Ectodermal cell (in vitro differentiated cells): ENCODE measurements around the gene LRRFIP1.
"Not testable (repeated sequence)": the region's sequence is repeated elsewhere in the genome, so short reads cannot be mapped to it uniquely, and the experiment has no call there.

Source experiments
- H3K27ac ChIP-seq: 2 replicates; pipeline ENCODE4 v1.7.0; 2013; ENCODE audit warnings: mild to moderate bottlenecking, low read depth, low read length; ENCODE audit not compliant: insufficient read depth, poor library complexity, severe bottlenecking
- H3K27me3 ChIP-seq: 2 replicates; pipeline ENCODE4 v1.7.0; 2013; ENCODE audit warnings: mild to moderate bottlenecking, low read length; ENCODE audit not compliant: insufficient read depth, control insufficient read depth, poor library complexity, severe bottlenecking
- H3K36me3 ChIP-seq: one replicate; pipeline ENCODE4 v1.7.0; 2013; ENCODE audit warnings: low read length; ENCODE audit not compliant: control insufficient read depth, insufficient read depth
- H3K4me1 ChIP-seq: one replicate; pipeline ENCODE4 v1.7.0; 2013; ENCODE audit warnings: low read length; ENCODE audit not compliant: control insufficient read depth, insufficient read depth
- H3K4me3 ChIP-seq: 2 replicates; pipeline ENCODE4 v1.7.0; 2013; ENCODE audit warnings: low read depth, low read length, control low read depth; ENCODE audit not compliant: insufficient read depth
- H3K9me3 ChIP-seq: 2 replicates; pipeline ENCODE4 v1.7.0; 2013; ENCODE audit warnings: mild to moderate bottlenecking, low read length, moderate library complexity; ENCODE audit not compliant: control insufficient read depth
- WGBS, 2 experiments: methylation state at CpG; one replicate each; pipeline ENCODE4 v1.1.7; 2013; ENCODE audit warnings: missing lambda C conversion rate in 2 of 2; 5-methylcytosine and 5-hydroxymethylcytosine counted together

Gene LRRFIP1

DNA sequence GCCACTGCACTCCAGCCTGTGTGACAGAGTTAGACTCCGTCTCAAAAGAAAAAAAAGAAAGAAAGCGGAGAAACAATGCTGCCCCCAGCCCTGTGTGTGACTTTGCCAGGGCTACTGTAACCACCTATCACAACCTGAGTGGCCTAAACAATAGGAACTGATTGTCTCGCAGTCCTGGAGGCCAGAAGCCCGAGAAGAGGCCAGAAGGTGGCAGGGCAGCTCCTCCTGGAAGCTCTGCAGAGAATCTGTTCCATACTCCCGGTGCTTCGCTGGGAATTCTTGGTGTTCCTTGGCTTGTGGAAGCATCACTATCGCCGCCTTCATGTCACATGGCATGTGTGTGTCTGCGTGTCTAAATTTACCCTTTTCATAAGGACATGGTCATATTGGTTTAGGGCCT lies 22.4 kb upstream of the LRRFIP1 start:
- Histone ChIP-seq H3K27me3 (no peaks in the 10 kb centered on the region), H3K36me3 (no peaks in the 10 kb centered on the region), H3K9me3 (no peaks in the 10 kb centered on the region), H3K27ac (no peak overlapping the region), H3K4me1 (peaks cover 6% of the 10 kb centered on the region), H3K4me3 (no peak overlapping the region)
- 88 to 93% methylated on average over 9 of the region's 9 CpGs for WGBS, 2 experiments

DNA sequence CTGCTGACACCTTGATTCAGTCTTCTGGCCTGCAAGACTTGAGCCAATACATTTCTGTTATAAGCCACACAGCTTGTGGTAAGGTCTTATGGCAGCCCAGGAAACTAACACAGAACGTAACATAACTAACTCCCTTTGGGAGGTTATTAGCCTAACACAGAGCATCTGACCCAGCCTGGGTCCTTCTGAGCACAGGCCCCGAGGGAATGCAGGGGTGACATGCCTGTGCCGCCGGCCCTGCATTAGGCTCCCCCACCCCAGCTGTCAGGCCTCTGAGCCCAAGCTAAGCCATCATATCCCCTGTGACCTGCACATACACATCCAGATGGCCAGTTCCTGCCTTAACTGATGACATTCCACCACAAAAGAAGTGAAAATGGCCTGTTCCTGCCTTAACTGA lies 20.9 kb upstream of the LRRFIP1 start:
- not testable (repeated sequence) for H3K27ac ChIP-seq, H3K27me3 ChIP-seq, H3K4me1 ChIP-seq, H3K36me3 ChIP-seq, H3K4me3 ChIP-seq, H3K9me3 ChIP-seq
- 95 to 99% methylated on average over 4 of the region's 4 CpGs for WGBS, 2 experiments

DNA sequence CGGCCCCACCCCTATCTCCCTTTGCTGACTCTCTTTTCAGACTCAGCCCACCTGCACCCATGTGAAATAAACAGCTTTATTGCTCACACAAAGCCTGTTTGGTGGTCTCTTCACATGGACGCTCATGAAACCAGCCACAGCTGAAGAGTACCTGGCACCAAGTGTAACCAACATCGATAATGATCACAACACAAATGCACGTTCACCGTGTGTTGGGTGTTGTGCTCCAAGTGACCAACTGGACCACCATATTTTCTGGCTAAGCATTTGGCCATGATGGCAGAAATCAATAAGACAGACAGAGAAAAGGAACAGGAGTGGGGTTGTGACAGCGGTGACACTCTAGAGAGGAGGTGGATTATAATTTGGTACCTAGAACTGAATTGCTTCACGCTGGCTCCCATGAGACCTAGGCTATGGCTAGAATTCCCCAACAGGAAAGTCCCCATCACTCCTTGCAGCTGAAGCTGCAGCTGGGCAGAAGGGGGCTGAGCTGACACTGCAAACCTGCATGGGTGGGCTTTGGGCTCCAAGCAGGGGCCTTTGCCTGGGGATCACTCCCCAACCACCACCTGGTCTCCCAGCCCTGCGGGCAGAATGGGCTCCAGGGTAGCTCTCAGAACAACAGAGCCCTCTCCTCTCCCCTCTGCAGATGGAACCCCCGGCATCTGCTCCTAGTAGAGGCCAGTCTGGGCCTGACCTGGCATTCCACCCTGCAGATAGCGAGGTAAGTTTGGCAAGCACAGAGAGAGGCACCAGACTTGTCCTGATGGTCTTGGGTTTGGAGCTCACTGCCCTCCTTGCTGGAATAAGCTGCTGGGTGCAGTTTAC lies 14.6 kb upstream of the LRRFIP1 start:
- no peak overlapping the region for H3K4me3 ChIP-seq
- WGBS, 2 experiments: 86 to 90% methylated on average over 10 of the region's 10 CpGs
- no peak overlapping the region for H3K27ac ChIP-seq
- no peaks in the 10 kb centered on the region for H3K36me3 ChIP-seq
- H3K27me3 ChIP-seq: peaks cover 3% of the 10 kb centered on the region
- no peaks in the 10 kb centered on the region for H3K9me3 ChIP-seq
- peaks cover 11% of the 10 kb centered on the region for H3K4me1 ChIP-seq

- Histone ChIP-seq H3K4me3 (no peak overlapping the region), H3K27ac (no peak overlapping the region), H3K9me3 (no peaks in the 10 kb centered on the region), H3K4me1 (peaks cover 11% of the 10 kb centered on the region), H3K27me3 (peaks cover 3% of the 10 kb centered on the region), H3K36me3 (no peaks in the 10 kb centered on the region)
Measured at GRCh38 chr2:237613679-237614078, 13.7 kb upstream of the LRRFIP1 start.

- Histone ChIP-seq H3K9me3 (no peaks in the 10 kb centered on the region), H3K36me3 (no peaks in the 10 kb centered on the region), H3K4me3 (no peak overlapping the region), H3K27ac (no peak overlapping the region), H3K27me3 (peaks cover 3% of the 10 kb centered on the region), H3K4me1 (peaks cover 11% of the 10 kb centered on the region)
- 48% methylated on average over 9 of the region's 9 CpGs for WGBS, 2 experiments
Measured at GRCh38 chr2:237614151-237614720, 13.2 kb upstream of the LRRFIP1 start.

DNA sequence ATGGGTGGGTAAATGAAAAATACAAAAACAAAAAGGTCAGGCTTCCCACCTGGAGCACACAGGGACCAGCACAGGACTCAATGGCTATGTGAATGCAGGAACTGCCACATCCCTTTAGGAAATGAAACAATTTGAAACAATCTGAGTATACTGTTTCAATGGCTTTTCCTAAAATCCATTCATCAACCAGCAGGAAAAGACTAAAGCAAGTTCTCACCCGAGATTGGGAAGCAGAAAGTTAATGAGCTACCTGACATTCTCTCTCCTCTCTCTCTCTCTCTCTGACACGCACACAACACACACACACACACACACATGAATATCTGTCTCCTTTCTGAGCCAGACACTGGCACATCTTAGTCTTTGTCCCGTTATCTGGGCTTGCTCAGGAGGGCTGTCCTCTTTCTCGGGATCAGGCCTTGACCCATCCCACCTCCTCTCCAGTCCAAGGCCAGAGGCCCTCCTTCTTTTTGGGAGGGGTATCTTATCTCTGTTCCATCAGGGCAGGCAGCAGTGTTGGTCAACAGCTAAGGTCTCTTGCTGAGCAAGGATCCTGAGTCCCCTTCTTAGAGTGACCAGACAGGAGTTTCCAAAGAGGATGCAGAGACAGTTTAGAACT lies 11.6 kb upstream of the LRRFIP1 start:
- peaks cover 3% of the 10 kb centered on the region for H3K27me3 ChIP-seq
- H3K4me3 ChIP-seq: no peak overlapping the region
- peaks cover 11% of the 10 kb centered on the region for H3K4me1 ChIP-seq
- no peaks in the 10 kb centered on the region for H3K9me3 ChIP-seq
- no peak overlapping the region for H3K27ac ChIP-seq
- 75 to 76% methylated on average over 4 of the region's 4 CpGs for WGBS, 2 experiments
- no peaks in the 10 kb centered on the region for H3K36me3 ChIP-seq

- WGBS, 2 experiments: 85 to 89% methylated on average over 3 of the region's 3 CpGs
- H3K4me3 ChIP-seq: no peak overlapping the region
- no peaks in the 10 kb centered on the region for H3K9me3 ChIP-seq
- H3K27me3 ChIP-seq: peaks cover 3% of the 10 kb centered on the region
- H3K36me3 ChIP-seq: no peaks in the 10 kb centered on the region
- peaks cover 11% of the 10 kb centered on the region for H3K4me1 ChIP-seq
- no peak overlapping the region for H3K27ac ChIP-seq
Measured at GRCh38 chr2:237616373-237616733, 11.0 kb upstream of the LRRFIP1 start.

DNA sequence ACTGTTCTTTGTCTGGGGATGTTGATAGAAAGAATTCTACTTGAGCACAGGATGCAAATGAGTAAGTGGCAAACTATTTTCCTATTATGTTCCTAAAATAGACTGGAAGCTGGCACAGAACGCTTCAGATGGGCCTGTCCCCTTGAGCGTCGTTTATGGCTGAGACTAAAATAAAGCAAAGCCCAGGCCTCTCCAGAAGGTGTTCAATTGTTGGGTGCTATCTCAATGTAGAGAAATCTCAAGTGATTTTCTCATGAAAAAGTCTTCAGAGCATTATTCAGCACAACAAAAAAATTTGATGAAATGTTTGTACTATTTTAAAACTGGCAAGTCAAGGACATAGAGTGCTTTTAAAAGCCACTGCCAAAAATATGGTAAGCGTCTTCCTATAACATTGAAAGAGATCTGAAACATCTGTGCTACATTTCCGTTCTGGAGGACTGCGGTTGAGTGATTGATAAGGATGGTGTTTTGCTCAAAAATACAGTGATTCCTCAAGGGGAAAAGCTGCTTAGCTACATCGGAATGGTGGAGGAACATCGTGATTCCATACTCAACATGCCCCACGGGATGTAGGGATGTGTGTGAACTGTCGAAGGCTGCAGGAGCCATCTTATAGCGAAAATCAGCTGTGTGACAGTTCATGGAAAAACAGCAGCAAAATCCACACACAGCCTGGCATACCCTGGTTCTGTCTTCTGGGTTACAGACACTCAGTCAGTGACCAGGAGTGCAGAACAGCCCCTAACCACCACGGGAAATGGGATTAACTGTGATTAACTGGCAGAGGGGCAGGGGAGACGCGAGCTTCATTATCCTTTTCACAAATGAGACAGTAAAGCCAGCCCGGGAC lies 10.4 kb upstream of the LRRFIP1 start:
- WGBS, 2 experiments: 87 to 89% methylated on average over 15 of the region's 15 CpGs
- H3K4me1 ChIP-seq: peaks cover 11% of the 10 kb centered on the region
- H3K27me3 ChIP-seq: peaks cover 3% of the 10 kb centered on the region
- no peak overlapping the region for H3K4me3 ChIP-seq
- H3K9me3 ChIP-seq: no peaks in the 10 kb centered on the region
- H3K27ac ChIP-seq: no peak overlapping the region
- no peaks in the 10 kb centered on the region for H3K36me3 ChIP-seq

DNA sequence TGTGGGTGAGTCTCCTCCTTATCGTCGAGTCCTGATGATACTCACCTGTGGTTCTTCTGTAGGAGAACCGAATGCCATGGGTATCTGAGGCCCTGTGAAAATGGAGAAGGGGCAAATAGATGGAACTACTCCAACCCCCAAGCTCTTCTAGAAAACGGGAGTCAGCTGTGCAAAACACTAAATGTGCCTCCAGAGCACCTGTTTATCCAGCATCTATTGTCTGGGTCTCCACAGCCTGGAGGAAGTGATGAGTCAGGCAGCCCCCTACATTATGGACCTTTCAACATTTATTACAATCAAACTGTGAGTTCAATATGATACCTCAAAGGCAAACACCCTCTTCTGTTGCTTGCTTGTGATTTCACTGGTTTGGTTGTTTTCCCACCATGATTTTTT lies 9.8 kb upstream of the LRRFIP1 start:
- H3K36me3 ChIP-seq: no peaks in the 10 kb centered on the region
- H3K27me3 ChIP-seq: peaks cover 3% of the 10 kb centered on the region
- no peak overlapping the region for H3K27ac ChIP-seq
- H3K9me3 ChIP-seq: no peaks in the 10 kb centered on the region
- no peak overlapping the region for H3K4me3 ChIP-seq
- peaks cover 11% of the 10 kb centered on the region for H3K4me1 ChIP-seq
- WGBS, 2 experiments: 80 to 93% methylated on average over 4 of the region's 4 CpGs

DNA sequence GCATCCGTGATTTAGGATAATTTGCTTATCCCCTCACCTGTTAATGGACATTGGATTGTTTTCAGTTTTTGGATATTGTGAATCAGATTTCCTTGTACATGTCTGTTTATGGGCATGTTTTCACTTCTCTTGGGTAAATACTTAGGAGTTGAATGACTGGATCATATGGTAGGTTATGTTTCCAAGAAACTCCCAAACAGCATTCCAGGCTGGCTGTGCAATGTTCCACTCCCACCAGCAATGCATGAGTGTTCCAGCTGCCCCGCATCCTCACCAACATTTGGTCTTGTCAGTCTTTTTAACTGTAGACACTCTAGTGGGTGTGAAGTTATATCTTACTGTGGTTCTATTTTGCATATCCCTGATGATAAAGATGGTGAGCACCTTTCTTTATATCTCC lies 8.9 kb upstream of the LRRFIP1 start:
- 94 to 95% methylated on average over 1 to 2 of the region's 2 CpGs for WGBS, 2 experiments
- Histone ChIP-seq H3K27me3 (peaks cover 3% of the 10 kb centered on the region), H3K9me3 (no peaks in the 10 kb centered on the region), H3K4me3 (no peak overlapping the region), H3K4me1 (peaks cover 11% of the 10 kb centered on the region), H3K36me3 (no peaks in the 10 kb centered on the region), H3K27ac (no peak overlapping the region)
